ENCODE results near the gene ABLIM3. TPM values are rescaled to one million over a fixed set of nuclear protein-coding genes. Genes with fewer than 3 reads are reported as not detected.
A peak's percentile ranks its signal among the peaks of the same experiment; 100 is the strongest.

Gene ABLIM3
- total and polyA plus RNA-seq, 4 experiments from 2014 or later = not detected

GRCh38 chr5:149157330-149157729 is 16.0 kb downstream of the ABLIM3 start:
- no peaks in the 10 kb centered on the region for H3K36me3 Mint-ChIP-seq
- Histone ChIP-seq H3K4me3 (ENCODE audit: low read length in 2 of 2) (no peak overlapping the region), H3K36me3 (ENCODE audit: insufficient read depth, low read length) (no peaks in the 10 kb centered on the region), H3K27ac (ENCODE audit: low read depth, low read length) (no peak overlapping the region), H3K27me3 (ENCODE audit: insufficient read depth, low read length) (no peaks in the 10 kb centered on the region), H3K9me3 (ENCODE audit: control insufficient read depth in 1 of 2, low read length in 2 of 2) (no peaks in the 10 kb centered on the region), H3K4me1 (ENCODE audit: insufficient read depth, low read length) (no peaks in the 10 kb centered on the region)
- DNase-seq = no peak
- H3K27me3 Mint-ChIP-seq = peaks cover 0 to 5% of the 10 kb centered on the region in 2 donors
- H3K4me1 Mint-ChIP-seq = no peaks in the 10 kb centered on the region
- no peaks in the 10 kb centered on the region for H3K9me3 Mint-ChIP-seq
- no peak overlapping the region for H3K4me3 Mint-ChIP-seq
- CTCF ChIA-PET (ENCODE audit: partially characterized antibody) = no interaction called here
- POLR2A ChIA-PET (ENCODE audit: partially characterized antibody) = no interaction called here
- intact Hi-C loops (cut with micrococcal nuclease) = no loop called here
- no peak overlapping the region for H3K27ac Mint-ChIP-seq

- Mint-ChIP-seq H3K4me1 (no peaks in the 10 kb centered on the region), H3K36me3 (no peaks in the 10 kb centered on the region), H3K4me3 (no peak overlapping the region), H3K9me3 (no peaks in the 10 kb centered on the region), H3K27me3 (peaks cover 0 to 3% of the 10 kb centered on the region in 2 donors), H3K27ac (peak overlapping the region in 1 of 7 donors; percentile 44)
- Histone ChIP-seq H3K4me1 (ENCODE audit: insufficient read depth, low read length) (no peaks in the 10 kb centered on the region), H3K27me3 (ENCODE audit: insufficient read depth, low read length) (no peaks in the 10 kb centered on the region), H3K4me3 (ENCODE audit: low read length in 2 of 2) (no peak overlapping the region), H3K27ac (ENCODE audit: low read depth, low read length) (no peak overlapping the region), H3K9me3 (ENCODE audit: control insufficient read depth in 1 of 2, low read length in 2 of 2) (no peaks in the 10 kb centered on the region), H3K36me3 (ENCODE audit: insufficient read depth, low read length) (no peaks in the 10 kb centered on the region)
- CTCF ChIA-PET (ENCODE audit: partially characterized antibody) = interaction anchor here (1.8 to 2.1 kb wide), 2 partner anchors 19 to 108 kb away, joined by 5 to 9 read pairs; partner anchors contain the start of gene ABLIM3
- no peak for DNase-seq
- POLR2A ChIA-PET (ENCODE audit: partially characterized antibody) = no interaction called here
- intact Hi-C loops (cut with micrococcal nuclease) = no loop called here
These were observed 19.0 kb downstream of the ABLIM3 start for GRCh38 chr5:149160291-149160787.

DNA sequence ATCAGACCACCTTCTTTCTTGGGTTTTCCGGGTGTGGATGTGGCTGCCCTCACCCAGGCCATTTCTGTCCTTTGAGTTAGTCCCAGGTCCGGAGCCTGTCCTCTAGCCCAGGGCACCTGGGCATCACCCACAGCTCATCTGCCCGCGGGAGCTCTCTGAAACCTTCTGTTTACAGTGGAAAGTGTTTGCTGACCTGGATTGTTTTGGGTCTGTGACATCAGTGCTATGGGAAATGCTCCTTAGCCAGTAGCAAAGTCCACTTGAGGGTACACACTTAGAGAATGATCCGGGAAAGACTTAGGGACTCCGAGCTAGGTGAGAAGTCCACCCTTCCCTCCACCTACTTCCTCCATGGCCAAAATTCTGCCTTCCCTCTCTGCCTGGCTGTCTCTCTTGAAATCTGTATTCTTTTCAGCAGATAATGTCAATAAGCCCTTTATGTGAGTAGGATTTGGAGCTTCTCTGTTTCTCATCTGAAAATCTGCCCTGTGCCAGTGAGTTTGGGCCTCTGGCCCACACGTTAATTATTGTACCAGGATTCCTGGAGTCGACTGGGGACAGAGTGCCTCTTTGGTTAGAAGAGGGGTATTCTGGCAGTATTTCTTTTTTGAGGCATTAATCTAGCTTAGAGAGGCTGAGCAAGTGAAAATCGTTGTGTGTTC is 19.9 kb downstream of the ABLIM3 start:
- H3K4me3 Mint-ChIP-seq = no peak overlapping the region
- Histone ChIP-seq H3K36me3 (ENCODE audit: insufficient read depth, low read length) (no peaks in the 10 kb centered on the region), H3K27me3 (ENCODE audit: insufficient read depth, low read length) (no peaks in the 10 kb centered on the region), H3K9me3 (ENCODE audit: control insufficient read depth in 1 of 2, low read length in 2 of 2) (no peaks in the 10 kb centered on the region), H3K4me1 (ENCODE audit: insufficient read depth, low read length) (no peaks in the 10 kb centered on the region), H3K4me3 (ENCODE audit: low read length in 2 of 2) (no peak overlapping the region), H3K27ac (ENCODE audit: low read depth, low read length) (no peak overlapping the region)
- H3K9me3 Mint-ChIP-seq = no peaks in the 10 kb centered on the region
- DNase-seq = no peak
- intact Hi-C loops (cut with micrococcal nuclease) = no loop called here
- H3K36me3 Mint-ChIP-seq = no peaks in the 10 kb centered on the region
- H3K27ac Mint-ChIP-seq = no peak overlapping the region
- CTCF ChIA-PET (ENCODE audit: partially characterized antibody) = interaction anchor here (2.1 kb wide), 1 partner anchor 20 kb away, joined by 9 read pairs; the partner anchor contains the start of gene ABLIM3
- POLR2A ChIA-PET (ENCODE audit: partially characterized antibody) = no interaction called here
- H3K27me3 Mint-ChIP-seq = peaks cover 0 to 3% of the 10 kb centered on the region in 2 donors
- H3K4me1 Mint-ChIP-seq = no peaks in the 10 kb centered on the region

GRCh38 chr5:149161850-149162249 is 20.6 kb downstream of the ABLIM3 start:
- H3K36me3 Mint-ChIP-seq = no peaks in the 10 kb centered on the region
- intact Hi-C loops (cut with micrococcal nuclease) = no loop called here
- H3K4me1 ChIP-seq (ENCODE audit: insufficient read depth, low read length) = no peaks in the 10 kb centered on the region
- no peaks in the 10 kb centered on the region for H3K4me1 Mint-ChIP-seq
- no peak overlapping the region for H3K27ac Mint-ChIP-seq
- POLR2A ChIA-PET (ENCODE audit: partially characterized antibody) = no interaction called here
- DNase-seq = no peak
- H3K36me3 ChIP-seq (ENCODE audit: insufficient read depth, low read length) = no peaks in the 10 kb centered on the region
- peaks cover 2 to 3% of the 10 kb centered on the region in 2 donors for H3K27me3 Mint-ChIP-seq
- no peaks in the 10 kb centered on the region for H3K9me3 ChIP-seq (ENCODE audit: control insufficient read depth in 1 of 2, low read length in 2 of 2)
- H3K27ac ChIP-seq (ENCODE audit: low read depth, low read length) = no peak overlapping the region
- CTCF ChIA-PET (ENCODE audit: partially characterized antibody) = interaction anchor here (2.1 kb wide), 1 partner anchor 20 kb away, joined by 9 read pairs; the partner anchor contains the start of gene ABLIM3
- no peaks in the 10 kb centered on the region for H3K27me3 ChIP-seq (ENCODE audit: insufficient read depth, low read length)
- H3K4me3 Mint-ChIP-seq = no peak overlapping the region
- H3K4me3 ChIP-seq (ENCODE audit: low read length in 2 of 2) = no peak overlapping the region
- no peaks in the 10 kb centered on the region for H3K9me3 Mint-ChIP-seq

- Histone ChIP-seq H3K4me3 (ENCODE audit: low read length in 2 of 2) (no peak overlapping the region), H3K9me3 (ENCODE audit: control insufficient read depth in 1 of 2, low read length in 2 of 2) (no peaks in the 10 kb centered on the region), H3K27me3 (ENCODE audit: insufficient read depth, low read length) (no peaks in the 10 kb centered on the region), H3K27ac (ENCODE audit: low read depth, low read length) (no peak overlapping the region), H3K4me1 (ENCODE audit: insufficient read depth, low read length) (no peaks in the 10 kb centered on the region), H3K36me3 (ENCODE audit: insufficient read depth, low read length) (no peaks in the 10 kb centered on the region)
- Mint-ChIP-seq H3K9me3 (no peaks in the 10 kb centered on the region), H3K4me1 (no peaks in the 10 kb centered on the region), H3K27me3 (peaks cover 2 to 3% of the 10 kb centered on the region in 2 donors), H3K27ac (no peak overlapping the region), H3K36me3 (no peaks in the 10 kb centered on the region), H3K4me3 (no peak overlapping the region)
- ChIA-PET POLR2A (ENCODE audit: partially characterized antibody) (no interaction called here), CTCF (ENCODE audit: partially characterized antibody) (no interaction called here)
- intact Hi-C loops (cut with micrococcal nuclease) = no loop called here
- no peak for DNase-seq
These were observed 21.2 kb downstream of the ABLIM3 start for GRCh38 chr5:149162401-149163084.

DNA sequence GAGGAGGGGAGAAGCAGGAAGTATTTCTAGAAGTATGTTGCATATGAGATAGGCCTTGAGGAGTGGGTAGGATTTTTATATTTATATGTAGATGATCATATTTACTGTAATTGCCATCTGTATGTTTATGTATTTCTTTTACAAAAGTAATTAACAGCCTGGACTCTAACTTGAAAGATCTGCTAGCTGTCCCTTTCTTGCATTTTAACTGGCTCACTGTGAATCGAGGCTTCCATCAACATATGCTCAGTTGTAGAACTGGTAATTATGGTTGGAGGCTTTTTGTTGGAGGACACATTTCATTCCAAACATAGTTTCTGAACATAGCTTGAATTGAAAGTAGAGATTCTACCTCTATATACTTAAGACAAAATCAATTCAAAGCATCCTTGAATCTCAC is 23.4 kb downstream of the ABLIM3 start:
- ChIA-PET POLR2A (ENCODE audit: partially characterized antibody) (no interaction called here), CTCF (ENCODE audit: partially characterized antibody) (no interaction called here)
- peaks cover 7 to 9% of the 10 kb centered on the region in 2 donors for H3K27me3 Mint-ChIP-seq

DNA sequence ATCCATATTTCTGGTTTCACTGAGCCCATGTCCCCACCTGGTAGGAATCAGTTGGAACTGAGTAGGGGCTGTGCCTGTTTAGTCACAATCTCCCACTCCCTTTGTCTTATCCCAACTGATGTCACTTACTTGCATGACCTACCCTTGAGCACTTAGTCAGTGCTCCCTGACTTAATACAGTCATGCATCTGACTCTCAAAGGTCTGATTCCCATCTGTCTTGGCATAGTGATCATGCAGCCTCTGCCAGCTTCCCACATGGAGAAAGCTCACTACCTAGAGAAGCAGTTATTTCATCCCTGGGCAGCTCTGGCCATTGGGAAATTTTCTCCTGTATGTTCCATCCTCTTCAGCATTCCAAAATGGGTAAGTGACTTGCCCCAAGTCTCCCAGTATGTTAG is 24.8 kb downstream of the ABLIM3 start:
- Mint-ChIP-seq H3K4me1 (no peaks in the 10 kb centered on the region), H3K9me3 (peaks cover 0 to 1% (median 0%) of the 10 kb centered on the region in 8 donors), H3K27me3 (peaks cover 13 to 17% of the 10 kb centered on the region in 2 donors), H3K36me3 (no peaks in the 10 kb centered on the region), H3K4me3 (no peak overlapping the region), H3K27ac (no peak overlapping the region)
- H3K9me3 ChIP-seq (ENCODE audit: control insufficient read depth in 1 of 2, low read length in 2 of 2) = no peaks in the 10 kb centered on the region
- H3K27ac ChIP-seq (ENCODE audit: low read depth, low read length) = no peak overlapping the region
- no peaks in the 10 kb centered on the region for H3K27me3 ChIP-seq (ENCODE audit: insufficient read depth, low read length)
- CTCF ChIA-PET (ENCODE audit: partially characterized antibody) = interaction anchor here (0.8 to 2.8 kb wide), 2 partner anchors 15 to 25 kb away, joined by 3 to 7 read pairs; partner anchors contain the start of gene ABLIM3
- H3K36me3 ChIP-seq (ENCODE audit: insufficient read depth, low read length) = no peaks in the 10 kb centered on the region
- POLR2A ChIA-PET (ENCODE audit: partially characterized antibody) = no interaction called here
- no peak overlapping the region for H3K4me3 ChIP-seq (ENCODE audit: low read length in 2 of 2)
- no peaks in the 10 kb centered on the region for H3K4me1 ChIP-seq (ENCODE audit: insufficient read depth, low read length)
- no peak for DNase-seq
- intact Hi-C loops (cut with micrococcal nuclease) = no loop called here

More for the DNA sequence above, 23.4 kb downstream of the ABLIM3 start:
- no peaks in the 10 kb centered on the region for H3K4me1 Mint-ChIP-seq
- H3K4me3 Mint-ChIP-seq = no peak overlapping the region
- no peak overlapping the region for H3K27ac Mint-ChIP-seq
- no peaks in the 10 kb centered on the region for H3K9me3 Mint-ChIP-seq
- Histone ChIP-seq H3K9me3 (ENCODE audit: control insufficient read depth in 1 of 2, low read length in 2 of 2) (no peaks in the 10 kb centered on the region), H3K27ac (ENCODE audit: low read depth, low read length) (no peak overlapping the region), H3K4me3 (ENCODE audit: low read length in 2 of 2) (no peak overlapping the region), H3K4me1 (ENCODE audit: insufficient read depth, low read length) (no peaks in the 10 kb centered on the region), H3K27me3 (ENCODE audit: insufficient read depth, low read length) (no peaks in the 10 kb centered on the region), H3K36me3 (ENCODE audit: insufficient read depth, low read length) (no peaks in the 10 kb centered on the region)
- no peak for DNase-seq
- intact Hi-C loops (cut with micrococcal nuclease) = no loop called here
- no peaks in the 10 kb centered on the region for H3K36me3 Mint-ChIP-seq

Measured in CD4-positive, alpha-beta memory T cell (primary cell).